K562 (cell line): Measurements from ENCODE around the gene TMEM217. TPM values are rescaled to one million over a fixed set of nuclear protein-coding genes. Genes with fewer than 3 reads are reported as not detected.

ENCODE experiments used
- CHD4 ChIP-seq: fragments of 200-600 bp; sonication (generic); IDR thresholded peaks from 3 replicates; pipeline ENCODE4 v1.6.1; 2012; ENCODE audit warnings: low read depth, mild to moderate bottlenecking, mixed read lengths, low read length, inconsistent platforms; ENCODE audit not compliant: insufficient read depth, insufficient replicate concordance, poor library complexity, severe bottlenecking
- E2F1 ChIP-seq: sonication (generic); formaldehyde crosslinking; IDR thresholded peaks from 2 replicates; pipeline ENCODE4 v1.8.1; 2023; ENCODE audit warnings: mild to moderate bottlenecking, missing genetic modification reagents, moderate library complexity
- KDM5B ChIP-seq: fragments of 200-600 bp; sonication (generic); IDR thresholded peaks from 2 replicates; pipeline ENCODE4 v1.6.1; 2012; ENCODE audit warnings: low read depth, mild to moderate bottlenecking, moderate library complexity, low read length, control low read depth, inconsistent platforms; ENCODE audit not compliant: insufficient replicate concordance
- NFATC3 ChIP-seq: fragments of 450-650 bp; IDR thresholded peaks from 2 replicates; pipeline ENCODE4 v1.6.1; 2017; ENCODE audit warnings: mild to moderate bottlenecking
- NFIC ChIP-seq: fragments of 450-650 bp; IDR thresholded peaks from 2 replicates; pipeline ENCODE4 v1.6.1; 2017; ENCODE audit warnings: mild to moderate bottlenecking, inconsistent platforms
- POLR2AphosphoS2 ChIP-seq: IDR thresholded peaks from 2 replicates; pipeline ENCODE4 v1.6.1; 2012; ENCODE audit warnings: low read length, improper control_type of control experiment
- POU5F1 ChIP-seq: fragments of 150-350 bp; IDR thresholded peaks from 2 replicates; pipeline ENCODE4 v1.6.1; 2014; ENCODE audit warnings: borderline replicate concordance, low read length, low read depth, mild to moderate bottlenecking; ENCODE audit not compliant: partially characterized antibody
- PTRF ChIP-seq: fragments of 450-650 bp; IDR thresholded peaks from 2 replicates; pipeline ENCODE4 v1.6.1; 2016; ENCODE audit warnings: mild to moderate bottlenecking, missing genetic modification characterization, missing compliant biosample characterization
- SMARCA4 ChIP-seq: fragments of 450-650 bp; IDR thresholded peaks from 2 replicates; pipeline ENCODE4 v1.6.1; 2016
- TAF1 ChIP-seq: IDR thresholded peaks from 2 replicates; pipeline ENCODE4 v1.6.1; 2011; ENCODE audit warnings: mild to moderate bottlenecking, low read length, moderate library complexity; ENCODE audit not compliant: insufficient read depth, control insufficient read depth, severe bottlenecking; ENCODE audit errors: extremely low read depth
- YBX1 ChIP-seq: fragments of 450-650 bp; IDR thresholded peaks from 2 replicates; pipeline ENCODE4 v1.7.1; 2016; ENCODE audit warnings: mild to moderate bottlenecking
- ZHX1 ChIP-seq: fragments of 150-350 bp; conservative IDR thresholded peaks from 2 replicates; pipeline ENCODE4 v1.6.1; 2014; ENCODE audit warnings: low read length
- polyA plus RNA-seq, 8 experiments: library from polyadenylated mRNA; depleted of rRNA in 4 of 8; stranded (reverse) in 5 of 8; unstranded in 3 of 8; fragments of >200 nt; fragmentation: Nextera tagmentation in 2 of 8; fragmentation: Illumina TruSeq in 1 of 8; extraction: Ambion mirVana in 2 of 8; extraction: Trizol in 1 of 8; gene quantifications; 2 replicates each; pipeline versions ENCODE4 v1.2.1 to v1.2.3, GENCODE V29; 2011 to 2014; ENCODE audit warnings: inconsistent platforms in 1 of 8, missing spikeins in 1 of 8
- total RNA-seq, 7 experiments: library from RNA; depleted of rRNA in 6 of 7; stranded (reverse); fragments of >200 nt in 6 of 7; fragmentation: Illumina TruSeq in 2 of 7; extraction: Trizol in 2 of 7; gene quantifications; 2 replicates each; pipeline versions ENCODE4 v1.2.1 to v1.2.3, GENCODE V29; 2011 to 2021; ENCODE audit warnings: low replicate concordance in 1 of 7
- TF ChIP-seq, protein P1 (sequence below): fragments of 450-650 bp; IDR thresholded peaks from 2 replicates; pipeline ENCODE4 v1.6.1; 2018; ENCODE audit not compliant: partially characterized antibody
- TF ChIP-seq, protein P2 (sequence below): fragments of 250-450 bp; sonication (Bioruptor Pico); IDR thresholded peaks from 2 replicates; pipeline ENCODE4 v1.5.0; 2020; ENCODE audit warnings: mild to moderate bottlenecking
- TF ChIP-seq, protein P3 (sequence below): sonication (generic); formaldehyde crosslinking; IDR thresholded peaks from 2 replicates; pipeline ENCODE4 v1.8.1; 2022; ENCODE audit warnings: missing genetic modification reagents

TMEM217 gene
- total and polyA plus RNA-seq, 9 of the 15 experiments (the other 6 are each of a cell fraction or from before 2014, with no cell fraction given): 1.3 to 8.0 (median 1.9) TPM

DNA sequence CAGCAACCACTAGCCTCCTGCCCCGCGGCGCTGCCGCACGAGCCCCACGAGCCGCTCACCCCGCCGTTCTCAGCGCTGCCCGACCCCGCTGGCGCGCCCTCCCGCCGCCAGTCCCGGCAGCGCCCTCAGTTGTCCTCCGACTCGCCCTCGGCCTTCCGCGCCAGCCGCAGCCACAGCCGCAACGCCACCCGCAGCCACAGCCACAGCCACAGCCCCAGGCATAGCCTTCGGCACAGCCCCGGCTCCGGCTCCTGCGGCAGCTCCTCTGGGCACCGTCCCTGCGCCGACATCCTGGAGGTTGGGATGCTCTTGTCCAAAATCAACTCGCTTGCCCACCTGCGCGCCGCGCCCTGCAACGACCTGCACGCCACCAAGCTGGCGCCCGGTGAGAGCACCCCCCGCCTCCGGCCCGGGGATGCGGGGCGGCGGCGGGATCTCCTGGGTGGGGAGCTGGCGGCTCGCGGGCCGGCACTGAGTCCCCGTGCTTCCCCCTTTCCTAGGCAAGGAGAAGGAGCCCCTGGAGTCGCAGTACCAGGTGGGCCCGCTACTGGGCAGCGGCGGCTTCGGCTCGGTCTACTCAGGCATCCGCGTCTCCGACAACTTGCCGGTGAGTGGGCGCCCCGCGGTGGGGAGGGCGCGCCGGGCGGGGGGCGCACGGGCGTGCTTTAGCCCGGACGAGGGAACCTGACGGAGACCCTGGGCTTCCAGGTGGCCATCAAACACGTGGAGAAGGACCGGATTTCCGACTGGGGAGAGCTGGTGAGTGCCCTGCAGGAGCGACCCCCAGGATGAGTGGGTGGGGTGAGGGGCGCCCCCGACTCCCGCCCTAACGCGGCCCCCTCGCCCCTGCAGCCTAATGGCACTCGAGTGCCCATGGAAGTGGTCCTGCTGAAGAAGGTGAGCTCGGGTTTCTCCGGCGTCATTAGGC is 87.4 kb downstream of the TMEM217 start (continued):
- TF ChIP-seq, protein P1, sequence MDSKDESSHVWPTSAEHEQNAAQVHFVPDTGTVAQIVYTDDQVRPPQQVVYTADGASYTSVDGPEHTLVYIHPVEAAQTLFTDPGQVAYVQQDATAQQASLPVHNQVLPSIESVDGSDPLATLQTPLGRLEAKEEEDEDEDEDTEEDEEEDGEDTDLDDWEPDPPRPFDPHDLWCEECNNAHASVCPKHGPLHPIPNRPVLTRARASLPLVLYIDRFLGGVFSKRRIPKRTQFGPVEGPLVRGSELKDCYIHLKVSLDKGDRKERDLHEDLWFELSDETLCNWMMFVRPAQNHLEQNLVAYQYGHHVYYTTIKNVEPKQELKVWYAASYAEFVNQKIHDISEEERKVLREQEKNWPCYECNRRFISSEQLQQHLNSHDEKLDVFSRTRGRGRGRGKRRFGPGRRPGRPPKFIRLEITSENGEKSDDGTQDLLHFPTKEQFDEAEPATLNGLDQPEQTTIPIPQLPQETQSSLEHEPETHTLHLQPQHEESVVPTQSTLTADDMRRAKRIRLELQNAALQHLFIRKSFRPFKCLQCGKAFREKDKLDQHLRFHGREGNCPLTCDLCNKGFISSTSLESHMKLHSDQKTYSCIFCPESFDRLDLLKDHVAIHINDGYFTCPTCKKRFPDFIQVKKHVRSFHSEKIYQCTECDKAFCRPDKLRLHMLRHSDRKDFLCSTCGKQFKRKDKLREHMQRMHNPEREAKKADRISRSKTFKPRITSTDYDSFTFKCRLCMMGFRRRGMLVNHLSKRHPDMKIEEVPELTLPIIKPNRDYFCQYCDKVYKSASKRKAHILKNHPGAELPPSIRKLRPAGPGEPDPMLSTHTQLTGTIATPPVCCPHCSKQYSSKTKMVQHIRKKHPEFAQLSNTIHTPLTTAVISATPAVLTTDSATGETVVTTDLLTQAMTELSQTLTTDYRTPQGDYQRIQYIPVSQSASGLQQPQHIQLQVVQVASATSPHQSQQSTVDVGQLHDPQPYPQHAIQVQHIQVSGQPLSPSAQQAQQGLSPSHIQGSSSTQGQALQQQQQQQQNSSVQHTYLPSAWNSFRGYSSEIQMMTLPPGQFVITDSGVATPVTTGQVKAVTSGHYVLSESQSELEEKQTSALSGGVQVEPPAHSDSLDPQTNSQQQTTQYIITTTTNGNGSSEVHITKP: no peak
- TF ChIP-seq ZHX1 (no peak), SMARCA4 (no peak), NFIC (no peak; the same call in 1 of the 2 replicates), POU5F1 (no peak), TAF1 (peak; percentile 56), NFATC3 (no peak), CHD4 (no peak), PTRF (tag) (no peak), E2F1 (CRISPR knock-in tag) (no peak), POLR2AphosphoS2 (no peak), YBX1 (no peak), KDM5B (no peak)
- TF ChIP-seq, protein P2, sequence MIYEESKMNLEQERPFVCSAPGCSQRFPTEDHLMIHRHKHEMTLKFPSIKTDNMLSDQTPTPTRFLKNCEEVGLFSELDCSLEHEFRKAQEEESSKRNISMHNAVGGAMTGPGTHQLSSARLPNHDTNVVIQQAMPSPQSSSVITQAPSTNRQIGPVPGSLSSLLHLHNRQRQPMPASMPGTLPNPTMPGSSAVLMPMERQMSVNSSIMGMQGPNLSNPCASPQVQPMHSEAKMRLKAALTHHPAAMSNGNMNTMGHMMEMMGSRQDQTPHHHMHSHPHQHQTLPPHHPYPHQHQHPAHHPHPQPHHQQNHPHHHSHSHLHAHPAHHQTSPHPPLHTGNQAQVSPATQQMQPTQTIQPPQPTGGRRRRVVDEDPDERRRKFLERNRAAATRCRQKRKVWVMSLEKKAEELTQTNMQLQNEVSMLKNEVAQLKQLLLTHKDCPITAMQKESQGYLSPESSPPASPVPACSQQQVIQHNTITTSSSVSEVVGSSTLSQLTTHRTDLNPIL (CRISPR knock-in tag): no peak
- TF ChIP-seq, protein P3, sequence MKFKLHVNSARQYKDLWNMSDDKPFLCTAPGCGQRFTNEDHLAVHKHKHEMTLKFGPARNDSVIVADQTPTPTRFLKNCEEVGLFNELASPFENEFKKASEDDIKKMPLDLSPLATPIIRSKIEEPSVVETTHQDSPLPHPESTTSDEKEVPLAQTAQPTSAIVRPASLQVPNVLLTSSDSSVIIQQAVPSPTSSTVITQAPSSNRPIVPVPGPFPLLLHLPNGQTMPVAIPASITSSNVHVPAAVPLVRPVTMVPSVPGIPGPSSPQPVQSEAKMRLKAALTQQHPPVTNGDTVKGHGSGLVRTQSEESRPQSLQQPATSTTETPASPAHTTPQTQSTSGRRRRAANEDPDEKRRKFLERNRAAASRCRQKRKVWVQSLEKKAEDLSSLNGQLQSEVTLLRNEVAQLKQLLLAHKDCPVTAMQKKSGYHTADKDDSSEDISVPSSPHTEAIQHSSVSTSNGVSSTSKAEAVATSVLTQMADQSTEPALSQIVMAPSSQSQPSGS: no peak
